ENCODE results near the gene GMDS. TPM values are rescaled to one million over a fixed set of nuclear protein-coding genes. Genes with fewer than 3 reads are reported as not detected.

GMDS gene
- total RNA-seq, 1 donor from 2014 or later, result 7.8 TPM

GRCh38 chr6:1611572-1612298 is 633.7 kb downstream of the GMDS start:
- peaks cover 68 to 74% (median 73%) of the 10 kb centered on the region in 3 donors for H3K27me3 ChIP-seq (ENCODE audit: control insufficient read depth in 3 of 3, insufficient read depth in 3 of 3, low read length in 3 of 3)
- H3K36me3 ChIP-seq (ENCODE audit: control insufficient read depth in 3 of 3, insufficient read depth in 3 of 3, low read length in 3 of 3), result no peaks in the 10 kb centered on the region
- peaks cover 9 to 28% (median 13%) of the 10 kb centered on the region in 3 donors for H3K4me1 ChIP-seq (ENCODE audit: control insufficient read depth in 3 of 3, insufficient read depth in 3 of 3, low read length in 3 of 3)
- H3K4me3 ChIP-seq (ENCODE audit: low read length in 3 of 3), result peak overlapping the region; percentile 61 to 76 (median 75)
- H3K9me3 ChIP-seq (ENCODE audit: control insufficient read depth in 3 of 3, low read length in 3 of 3), result no peaks in the 10 kb centered on the region
- peak overlapping the region; percentile 40 to 64 (median 54) for H3K9ac ChIP-seq (ENCODE audit: low read depth in 1 of 3, low read length in 3 of 3)
- peak overlapping the region; percentile 63 for H3K27ac ChIP-seq (ENCODE audit: low read depth, low read length)

- H3K27me3 ChIP-seq (ENCODE audit: control insufficient read depth in 3 of 3, insufficient read depth in 3 of 3, low read length in 3 of 3), result peaks cover 73 to 77% (median 75%) of the 10 kb centered on the region in 3 donors
- H3K9ac ChIP-seq (ENCODE audit: low read depth in 1 of 3, low read length in 3 of 3), result peak overlapping the region in 1 of 3 donors; percentile 54
- H3K4me3 ChIP-seq (ENCODE audit: low read length in 3 of 3), result peak overlapping the region in 2 of 3 donors; percentile 69 to 71
- no peak overlapping the region for H3K27ac ChIP-seq (ENCODE audit: low read depth, low read length)
- H3K36me3 ChIP-seq (ENCODE audit: control insufficient read depth in 3 of 3, insufficient read depth in 3 of 3, low read length in 3 of 3), result no peaks in the 10 kb centered on the region
- peaks cover 9 to 29% (median 13%) of the 10 kb centered on the region in 3 donors for H3K4me1 ChIP-seq (ENCODE audit: control insufficient read depth in 3 of 3, insufficient read depth in 3 of 3, low read length in 3 of 3)
- H3K9me3 ChIP-seq (ENCODE audit: control insufficient read depth in 3 of 3, low read length in 3 of 3), result no peaks in the 10 kb centered on the region
Measured at GRCh38 chr6:1611322-1611571, 634.2 kb downstream of the GMDS start.

- Histone ChIP-seq H3K27me3 (ENCODE audit: control insufficient read depth in 3 of 3, insufficient read depth in 3 of 3, low read length in 3 of 3) (peaks cover 76 to 79% (median 79%) of the 10 kb centered on the region in 3 donors), H3K9ac (ENCODE audit: low read depth in 1 of 3, low read length in 3 of 3) (peak overlapping the region; percentile 68 to 79 (median 72)), H3K4me3 (ENCODE audit: low read length in 3 of 3) (peak overlapping the region; percentile 69 to 71 (median 71)), H3K9me3 (ENCODE audit: control insufficient read depth in 3 of 3, low read length in 3 of 3) (no peaks in the 10 kb centered on the region), H3K36me3 (ENCODE audit: control insufficient read depth in 3 of 3, insufficient read depth in 3 of 3, low read length in 3 of 3) (no peaks in the 10 kb centered on the region), H3K4me1 (ENCODE audit: control insufficient read depth in 3 of 3, insufficient read depth in 3 of 3, low read length in 3 of 3) (peaks cover 9 to 29% (median 13%) of the 10 kb centered on the region in 3 donors), H3K27ac (ENCODE audit: low read depth, low read length) (peak overlapping the region; percentile 65)
Measured at GRCh38 chr6:1610497-1611321, 634.7 kb downstream of the GMDS start.

- Histone ChIP-seq H3K4me3 (ENCODE audit: low read length in 3 of 3) (peak within 1 kb of the TSS; percentile 69 to 71 (median 71)), H3K9me3 (ENCODE audit: control insufficient read depth in 3 of 3, low read length in 3 of 3) (no peaks in the 10 kb centered on the region), H3K36me3 (ENCODE audit: control insufficient read depth in 3 of 3, insufficient read depth in 3 of 3, low read length in 3 of 3) (no peaks in the 10 kb centered on the region), H3K27me3 (ENCODE audit: control insufficient read depth in 3 of 3, insufficient read depth in 3 of 3, low read length in 3 of 3) (peaks cover 78 to 80% (median 80%) of the 10 kb centered on the region in 3 donors), H3K9ac (ENCODE audit: low read depth in 1 of 3, low read length in 3 of 3) (peak within 1 kb of the TSS; percentile 68 to 79 (median 72)), H3K4me1 (ENCODE audit: control insufficient read depth in 3 of 3, insufficient read depth in 3 of 3, low read length in 3 of 3) (peaks cover 12 to 31% (median 16%) of the 10 kb centered on the region in 3 donors), H3K27ac (ENCODE audit: low read depth, low read length) (peak within 1 kb of the TSS; percentile 65)
Measured at GRCh38 chr6:1609648-1610496, 635.5 kb downstream of the GMDS start, which contains the start of gene FOXC1. Gene FOXC1, plus strand, starts transcription at chr6:1609915. Its CDS starts 531 bp downstream, at chr6:1610446.

- peaks cover 12 to 38% (median 19%) of the 10 kb centered on the region in 3 donors for H3K4me1 ChIP-seq (ENCODE audit: control insufficient read depth in 3 of 3, insufficient read depth in 3 of 3, low read length in 3 of 3)
- H3K27ac ChIP-seq (ENCODE audit: low read depth, low read length), result peak overlapping the region; percentile 40
- H3K9ac ChIP-seq (ENCODE audit: low read depth in 1 of 3, low read length in 3 of 3), result peak overlapping the region; percentile 43 to 60 (median 50)
Measured at GRCh38 chr6:1609041-1609647, 636.3 kb downstream of the GMDS start.

GRCh38 chr6:1608222-1609040 is 637.0 kb downstream of the GMDS start:
- Histone ChIP-seq H3K27ac (ENCODE audit: low read depth, low read length) (no peak overlapping the region), H3K36me3 (ENCODE audit: control insufficient read depth in 3 of 3, insufficient read depth in 3 of 3, low read length in 3 of 3) (no peaks in the 10 kb centered on the region), H3K4me3 (ENCODE audit: low read length in 3 of 3) (no peak overlapping the region), H3K4me1 (ENCODE audit: control insufficient read depth in 3 of 3, insufficient read depth in 3 of 3, low read length in 3 of 3) (peaks cover 9 to 41% (median 19%) of the 10 kb centered on the region in 3 donors), H3K9me3 (ENCODE audit: control insufficient read depth in 3 of 3, low read length in 3 of 3) (no peaks in the 10 kb centered on the region), H3K9ac (ENCODE audit: low read depth in 1 of 3, low read length in 3 of 3) (no peak overlapping the region), H3K27me3 (ENCODE audit: control insufficient read depth in 3 of 3, insufficient read depth in 3 of 3, low read length in 3 of 3) (peaks cover 78 to 83% (median 82%) of the 10 kb centered on the region in 3 donors)

More at GRCh38 chr6:1609041-1609647, 636.3 kb downstream of the GMDS start:
- Histone ChIP-seq H3K9me3 (ENCODE audit: control insufficient read depth in 3 of 3, low read length in 3 of 3) (no peaks in the 10 kb centered on the region), H3K4me3 (ENCODE audit: low read length in 3 of 3) (peak overlapping the region; percentile 54 to 60 (median 59)), H3K27me3 (ENCODE audit: control insufficient read depth in 3 of 3, insufficient read depth in 3 of 3, low read length in 3 of 3) (peaks cover 78 to 83% (median 82%) of the 10 kb centered on the region in 3 donors), H3K36me3 (ENCODE audit: control insufficient read depth in 3 of 3, insufficient read depth in 3 of 3, low read length in 3 of 3) (no peaks in the 10 kb centered on the region)

- H3K27me3 ChIP-seq (ENCODE audit: control insufficient read depth in 3 of 3, insufficient read depth in 3 of 3, low read length in 3 of 3), result peaks cover 78 to 82% (median 78%) of the 10 kb centered on the region in 3 donors
- no peak overlapping the region for H3K4me3 ChIP-seq (ENCODE audit: low read length in 3 of 3)
- peaks cover 9 to 41% (median 19%) of the 10 kb centered on the region in 3 donors for H3K4me1 ChIP-seq (ENCODE audit: control insufficient read depth in 3 of 3, insufficient read depth in 3 of 3, low read length in 3 of 3)
- no peak overlapping the region for H3K27ac ChIP-seq (ENCODE audit: low read depth, low read length)
- no peaks in the 10 kb centered on the region for H3K9me3 ChIP-seq (ENCODE audit: control insufficient read depth in 3 of 3, low read length in 3 of 3)
- H3K36me3 ChIP-seq (ENCODE audit: control insufficient read depth in 3 of 3, insufficient read depth in 3 of 3, low read length in 3 of 3), result no peaks in the 10 kb centered on the region
- H3K9ac ChIP-seq (ENCODE audit: low read depth in 1 of 3, low read length in 3 of 3), result no peak overlapping the region
Measured at GRCh38 chr6:1607516-1608221, 637.7 kb downstream of the GMDS start.

GRCh38 chr6:1606780-1607515 is 638.5 kb downstream of the GMDS start:
- Histone ChIP-seq H3K4me3 (ENCODE audit: low read length in 3 of 3) (no peak overlapping the region), H3K4me1 (ENCODE audit: control insufficient read depth in 3 of 3, insufficient read depth in 3 of 3, low read length in 3 of 3) (peaks cover 5 to 36% (median 19%) of the 10 kb centered on the region in 3 donors), H3K36me3 (ENCODE audit: control insufficient read depth in 3 of 3, insufficient read depth in 3 of 3, low read length in 3 of 3) (no peaks in the 10 kb centered on the region), H3K27me3 (ENCODE audit: control insufficient read depth in 3 of 3, insufficient read depth in 3 of 3, low read length in 3 of 3) (peaks cover 76 to 80% (median 79%) of the 10 kb centered on the region in 3 donors), H3K9ac (ENCODE audit: low read depth in 1 of 3, low read length in 3 of 3) (no peak overlapping the region), H3K9me3 (ENCODE audit: control insufficient read depth in 3 of 3, low read length in 3 of 3) (no peaks in the 10 kb centered on the region), H3K27ac (ENCODE audit: low read depth, low read length) (no peak overlapping the region)

Measured in skeletal muscle tissue (tissue), 4 donors.